Esophagus muscularis mucosa (tissue), 4 donors: ENCODE results near the gene MSH6. TPM values are rescaled to one million over a fixed set of nuclear protein-coding genes. Genes with fewer than 3 reads are reported as not detected.
"Not testable (repeated sequence)": the region's sequence is repeated elsewhere in the genome, so short reads cannot be mapped to it uniquely, and the experiment has no call there.

Experiments used
- DNase-seq: peaks from one replicate; pipeline ENCODE4 v3.0.0-alpha.2; 2017; ENCODE audit errors: extremely low spot score
- H3K27ac ChIP-seq, 4 donors: fragments of 200-600 bp; sonication (generic); replicated peaks in 1 of 4; 1 replicate in 3 of 4; 2 replicates in 1 of 4; pipeline ENCODE4 v1.5.1; 2016 to 2019; ENCODE audit warnings: mild to moderate bottlenecking in 1 of 4
- H3K27me3 ChIP-seq, 4 donors: fragments of 200-600 bp; sonication (generic); one replicate each; pipeline versions ENCODE4 v1.5.1 to v1.6.0; 2016 to 2019
- H3K36me3 ChIP-seq, 4 donors: fragments of 200-600 bp; sonication (generic); one replicate each; pipeline ENCODE4 v1.5.1; 2016 to 2019
- H3K4me1 ChIP-seq, 4 donors: fragments of 200-600 bp; sonication (generic); one replicate each; pipeline ENCODE4 v1.5.1; 2016 to 2019
- H3K4me3 ChIP-seq, 4 donors: fragments of 200-600 bp; sonication (generic); 1 replicate in 2 of 4; 2 replicates in 2 of 4; pipeline ENCODE4 v1.5.1; 2016 to 2019; ENCODE audit warnings: mild to moderate bottlenecking in 4 of 4, moderate library complexity in 1 of 4
- H3K9me3 ChIP-seq, 4 donors: fragments of 200-600 bp; sonication (generic); 1 replicate in 3 of 4; 2 replicates in 1 of 4; pipeline ENCODE4 v1.5.1; 2016 to 2019
- EP300 ChIP-seq: sonication (generic); formaldehyde crosslinking; IDR thresholded peaks from one replicate; pipeline ENCODE4 v1.6.1; 2017; ENCODE audit warnings: antibody characterized with exemption
- POLR2A ChIP-seq: fragments of 450-650 bp; IDR thresholded peaks from one replicate; pipeline ENCODE4 v1.6.1; 2017; ENCODE audit warnings: antibody characterized with exemption, moderate library complexity, mild to moderate bottlenecking, low read depth
- POLR2AphosphoS5 ChIP-seq, 2 donors: sonication (generic); formaldehyde crosslinking; IDR thresholded peaks; one replicate each; pipeline ENCODE4 v1.6.1; 2017; ENCODE audit warnings: antibody characterized with exemption in 2 of 2
- WGBS: methylation state at CpG from one replicate; pipeline ENCODE4 v1.1.5; 2018; 5-methylcytosine and 5-hydroxymethylcytosine counted together
- intact Hi-C: fragments of 100-400 bp; cut with DNase I; formaldehyde crosslinking; loops from one replicate; pipeline ENCODE4 v1.15.1; 2023
- small RNA-seq, 3 donors: library from RNA; depleted of rRNA; stranded (forward); fragments of <200 nt; gene quantifications; one replicate each; pipeline ENCODE3, GENCODE V24; 2016
- total RNA-seq, 4 donors: library from RNA; depleted of rRNA; stranded (reverse); fragments of >200 nt; gene quantifications; one replicate each; pipeline versions ENCODE4 v1.1.0 to v1.2.1, GENCODE V29; 2016
- TF ChIP-seq, protein P1 (sequence below), 3 experiments: fragments of 200-600 bp in 2 of 3; fragments of 450-650 bp in 1 of 3; sonication (generic) in 2 of 3; IDR thresholded peaks; one replicate each; pipeline ENCODE4 v1.5.1; 2017 to 2019; ENCODE audit warnings: antibody characterized with exemption in 3 of 3, mild to moderate bottlenecking in 2 of 3, moderate library complexity in 1 of 3

MSH6 gene
- total RNA-seq, 4 donors from 2014 or later = 28.2 to 47.0 (median 39.6) TPM

DNA sequence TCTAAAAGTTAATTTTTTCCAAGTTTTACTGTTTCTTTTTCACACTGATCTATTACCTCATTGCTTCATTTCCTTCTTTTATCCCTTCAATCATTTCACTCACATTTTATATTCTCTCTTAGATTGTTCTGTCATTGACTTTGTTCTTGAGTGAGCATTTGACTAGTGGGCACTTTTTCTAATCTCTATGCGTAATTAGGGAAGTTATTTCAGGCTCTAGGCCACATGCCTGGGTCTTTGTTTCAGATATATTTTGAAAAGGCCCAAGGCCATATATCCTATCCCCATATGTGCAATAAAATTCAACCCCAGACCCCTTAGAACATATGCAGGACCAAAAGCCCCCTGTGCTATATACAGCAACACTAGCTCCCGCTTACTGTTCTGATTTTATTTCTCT lies 61.2 kb downstream of the MSH6 start:
- H3K27ac ChIP-seq = no peak overlapping the region
- 89% methylated on average over 2 of the region's 2 CpGs for WGBS
- DNase-seq = no peak
- no peaks in the 10 kb centered on the region for H3K27me3 ChIP-seq
- peaks cover 25 to 38% (median 30%) of the 10 kb centered on the region in 4 donors for H3K4me1 ChIP-seq
- H3K36me3 ChIP-seq = peaks cover 0 to 5% (median 1%) of the 10 kb centered on the region in 4 donors
- H3K9me3 ChIP-seq = no peaks in the 10 kb centered on the region
- intact Hi-C loops = no loop called here
- TF ChIP-seq POLR2A (no peak), POLR2AphosphoS5 (IDR thresholded peaks at IDR 0.05) (no peak), EP300 (no peak)
- TF ChIP-seq, protein P1, sequence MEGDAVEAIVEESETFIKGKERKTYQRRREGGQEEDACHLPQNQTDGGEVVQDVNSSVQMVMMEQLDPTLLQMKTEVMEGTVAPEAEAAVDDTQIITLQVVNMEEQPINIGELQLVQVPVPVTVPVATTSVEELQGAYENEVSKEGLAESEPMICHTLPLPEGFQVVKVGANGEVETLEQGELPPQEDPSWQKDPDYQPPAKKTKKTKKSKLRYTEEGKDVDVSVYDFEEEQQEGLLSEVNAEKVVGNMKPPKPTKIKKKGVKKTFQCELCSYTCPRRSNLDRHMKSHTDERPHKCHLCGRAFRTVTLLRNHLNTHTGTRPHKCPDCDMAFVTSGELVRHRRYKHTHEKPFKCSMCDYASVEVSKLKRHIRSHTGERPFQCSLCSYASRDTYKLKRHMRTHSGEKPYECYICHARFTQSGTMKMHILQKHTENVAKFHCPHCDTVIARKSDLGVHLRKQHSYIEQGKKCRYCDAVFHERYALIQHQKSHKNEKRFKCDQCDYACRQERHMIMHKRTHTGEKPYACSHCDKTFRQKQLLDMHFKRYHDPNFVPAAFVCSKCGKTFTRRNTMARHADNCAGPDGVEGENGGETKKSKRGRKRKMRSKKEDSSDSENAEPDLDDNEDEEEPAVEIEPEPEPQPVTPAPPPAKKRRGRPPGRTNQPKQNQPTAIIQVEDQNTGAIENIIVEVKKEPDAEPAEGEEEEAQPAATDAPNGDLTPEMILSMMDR (IDR thresholded peaks at IDR 0.05) = no peak
- H3K4me3 ChIP-seq = no peak overlapping the region

DNA sequence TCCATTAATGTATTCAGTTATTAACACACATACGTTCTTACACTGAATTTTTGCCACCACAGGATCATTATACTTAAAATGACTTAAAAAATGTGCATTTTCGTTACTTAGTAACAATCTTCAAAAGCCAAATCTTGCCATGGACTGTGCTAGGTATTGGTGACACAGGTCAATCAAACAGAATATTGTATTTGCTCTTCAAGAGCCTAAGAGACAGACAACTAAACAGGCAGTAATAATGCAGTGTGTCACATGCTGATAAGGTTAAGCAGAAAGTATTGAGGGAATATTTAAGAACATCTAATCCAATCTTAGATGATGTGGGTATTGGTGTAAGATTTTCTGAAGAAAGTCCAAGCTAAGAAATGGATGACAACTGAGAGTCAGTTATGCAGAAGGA lies 66.4 kb downstream of the MSH6 start:
- DNase-seq = no peak
- WGBS = 82% methylated on average over 2 of the region's 2 CpGs
- Histone ChIP-seq H3K4me3 (no peak overlapping the region), H3K27ac (no peak overlapping the region), H3K27me3 (no peaks in the 10 kb centered on the region), H3K9me3 (no peaks in the 10 kb centered on the region), H3K36me3 (no peaks in the 10 kb centered on the region), H3K4me1 (peaks cover 23 to 53% (median 35%) of the 10 kb centered on the region in 4 donors)
- TF ChIP-seq POLR2A = no peak
- TF ChIP-seq, protein P1 (IDR thresholded peaks at IDR 0.05) = no peak
- no peak for TF ChIP-seq EP300
- no peak for TF ChIP-seq POLR2AphosphoS5 (IDR thresholded peaks at IDR 0.05)
- intact Hi-C loops = no loop called here

DNA sequence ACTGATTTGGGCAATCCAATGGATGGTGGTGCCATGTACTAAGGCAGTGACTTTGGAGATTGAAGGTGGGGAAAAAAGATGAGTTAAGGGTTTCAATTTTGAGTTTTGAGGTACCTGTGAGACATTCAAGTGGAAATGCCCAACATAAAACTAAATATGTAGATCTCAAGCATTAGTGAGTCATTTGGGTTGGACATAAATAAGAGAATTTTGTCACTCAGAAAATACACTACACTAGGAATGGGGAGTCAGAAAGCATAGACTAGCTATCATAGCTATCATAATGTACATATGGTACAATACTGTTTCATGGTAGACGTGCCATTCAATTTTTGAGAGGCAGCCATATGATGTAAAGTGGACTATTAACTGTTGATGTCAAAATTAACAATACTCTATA lies 67.3 kb downstream of the MSH6 start:
- WGBS = 96% methylated on average over 1 of the region's 1 CpG
- DNase-seq = no peak
- Histone ChIP-seq H3K27me3 (no peaks in the 10 kb centered on the region), H3K9me3 (no peaks in the 10 kb centered on the region), H3K27ac (no peak overlapping the region), H3K36me3 (no peaks in the 10 kb centered on the region), H3K4me3 (no peak overlapping the region), H3K4me1 (peaks cover 14 to 46% (median 30%) of the 10 kb centered on the region in 4 donors)
- TF ChIP-seq POLR2AphosphoS5 (IDR thresholded peaks at IDR 0.05) (no peak), POLR2A (no peak), EP300 (no peak)
- TF ChIP-seq, protein P1 (IDR thresholded peaks at IDR 0.05) = no peak
- intact Hi-C loops = no loop called here

DNA sequence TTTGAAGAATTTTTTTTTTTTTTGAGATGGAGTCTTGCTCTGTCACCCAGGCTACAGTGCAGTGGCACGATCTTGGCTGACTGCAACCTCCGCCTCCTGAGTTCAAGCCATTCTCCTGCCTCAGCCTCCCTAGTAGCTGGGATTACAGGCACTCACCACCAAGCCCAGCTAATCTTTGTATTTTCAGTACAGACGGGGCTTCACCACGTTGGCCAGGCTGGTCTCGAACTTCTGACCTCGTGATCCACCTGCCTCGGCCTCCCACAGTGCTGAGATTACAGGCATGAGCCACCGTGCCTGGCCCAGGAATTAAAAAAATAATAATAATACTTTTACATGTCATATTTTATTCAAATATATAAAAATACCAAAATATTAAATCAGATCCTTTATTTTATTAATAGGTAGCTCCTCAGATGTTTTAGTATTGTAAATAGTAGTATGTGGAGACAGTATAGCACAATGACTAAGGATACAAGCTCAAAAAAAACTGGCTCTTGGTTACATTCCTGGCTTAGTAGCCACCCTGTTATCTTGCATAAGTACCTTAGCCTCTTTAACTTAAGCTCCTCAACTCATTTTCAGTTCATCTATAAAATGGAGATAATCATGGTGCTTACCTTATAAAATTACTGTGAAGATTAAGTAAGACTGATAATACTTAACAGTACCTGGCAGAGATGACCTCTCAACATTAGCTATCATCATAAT lies 70.3 kb downstream of the MSH6 start:
- H3K4me1 ChIP-seq = peaks cover 8 to 61% (median 50%) of the 10 kb centered on the region in 4 donors
- H3K27ac ChIP-seq, H3K9me3 ChIP-seq, intact Hi-C loops, H3K36me3 ChIP-seq, H3K4me3 ChIP-seq, DNase-seq, H3K27me3 ChIP-seq: not testable (repeated sequence)
- 90% methylated on average over 8 of the region's 8 CpGs for WGBS

Small RNAs within 50 kb of the gene (small RNA-seq; reads per million reads assigned to genes)
- 0 reads per million in 3 donors for gene RF00026
- gene RPL36AP15 = 0 reads per million in 3 donors

Other genes with a start within 250 kb of the MSH6 start
- gene KCNK12, start 212.2 kb upstream of the MSH6 start, total RNA-seq = under 1 TPM in 2 of 4 donors, not detected in 2; 0.13 to 0.17 TPM
- gene FBXO11, start 123.4 kb downstream of the MSH6 start, total RNA-seq = 10 to 100 TPM; 37.3 to 53.8 (median 47.0) TPM